Type B pancreatic cell (in vitro differentiated cells): ENCODE measurements around the gene ARL5C. TPM values are rescaled to one million over a fixed set of nuclear protein-coding genes. Genes with fewer than 3 reads are reported as not detected.

Source experiments
- DNase-seq: peaks from one replicate; pipeline ENCODE4 v3.0.0; 2021; ENCODE audit warnings: mixed read lengths; ENCODE audit not compliant: unreplicated experiment; ENCODE audit errors: extremely low spot score
- H3K27ac Mint-ChIP-seq: 2 replicates; pipeline ENCODE4 v1.8.0; 2021; ENCODE audit warnings: mild to moderate bottlenecking, mixed read lengths
- H3K27me3 Mint-ChIP-seq: 2 replicates; pipeline ENCODE4 v1.8.0; 2021; ENCODE audit warnings: mixed read lengths
- H3K36me3 Mint-ChIP-seq: 2 replicates; pipeline ENCODE4 v1.8.0; 2021; ENCODE audit warnings: mixed read lengths
- H3K4me1 Mint-ChIP-seq: one replicate; pipeline ENCODE4 v1.8.0; 2021; ENCODE audit warnings: mixed read lengths; ENCODE audit not compliant: unreplicated experiment
- H3K4me3 Mint-ChIP-seq: 2 replicates; pipeline ENCODE4 v1.8.0; 2021; ENCODE audit warnings: mild to moderate bottlenecking, mixed read lengths
- H3K9me3 Mint-ChIP-seq: 2 replicates; pipeline ENCODE4 v1.8.0; 2021; ENCODE audit warnings: mixed read lengths
- total RNA-seq: library from RNA; stranded (reverse); gene quantifications from 2 replicates; pipeline ENCODE4 v1.2.1, GENCODE V29; 2021; ENCODE audit warnings: low replicate concordance
- TF ChIP-seq, protein P1 (sequence below): fragments of 200-600 bp; sonication (generic); conservative IDR thresholded peaks from 2 replicates; pipeline ENCODE4 v1.5.0; 2021; ENCODE audit warnings: antibody characterized with exemption, mild to moderate bottlenecking

Gene ARL5C
- total RNA-seq, 1 donor from 2014 or later = not detected

GRCh38 chr17:39144416-39144840 lies 21.5 kb downstream of the ARL5C start:
- no peak overlapping the region for H3K27ac Mint-ChIP-seq
- peaks cover 12% of the 10 kb centered on the region for H3K4me1 Mint-ChIP-seq
- TF ChIP-seq, protein P1, sequence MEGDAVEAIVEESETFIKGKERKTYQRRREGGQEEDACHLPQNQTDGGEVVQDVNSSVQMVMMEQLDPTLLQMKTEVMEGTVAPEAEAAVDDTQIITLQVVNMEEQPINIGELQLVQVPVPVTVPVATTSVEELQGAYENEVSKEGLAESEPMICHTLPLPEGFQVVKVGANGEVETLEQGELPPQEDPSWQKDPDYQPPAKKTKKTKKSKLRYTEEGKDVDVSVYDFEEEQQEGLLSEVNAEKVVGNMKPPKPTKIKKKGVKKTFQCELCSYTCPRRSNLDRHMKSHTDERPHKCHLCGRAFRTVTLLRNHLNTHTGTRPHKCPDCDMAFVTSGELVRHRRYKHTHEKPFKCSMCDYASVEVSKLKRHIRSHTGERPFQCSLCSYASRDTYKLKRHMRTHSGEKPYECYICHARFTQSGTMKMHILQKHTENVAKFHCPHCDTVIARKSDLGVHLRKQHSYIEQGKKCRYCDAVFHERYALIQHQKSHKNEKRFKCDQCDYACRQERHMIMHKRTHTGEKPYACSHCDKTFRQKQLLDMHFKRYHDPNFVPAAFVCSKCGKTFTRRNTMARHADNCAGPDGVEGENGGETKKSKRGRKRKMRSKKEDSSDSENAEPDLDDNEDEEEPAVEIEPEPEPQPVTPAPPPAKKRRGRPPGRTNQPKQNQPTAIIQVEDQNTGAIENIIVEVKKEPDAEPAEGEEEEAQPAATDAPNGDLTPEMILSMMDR = no peak
- H3K27me3 Mint-ChIP-seq = peaks cover 17% of the 10 kb centered on the region
- H3K36me3 Mint-ChIP-seq = no peaks in the 10 kb centered on the region
- DNase-seq = no peak
- no peak overlapping the region for H3K4me3 Mint-ChIP-seq
- peaks cover 4% of the 10 kb centered on the region for H3K9me3 Mint-ChIP-seq

- TF ChIP-seq, protein P1 = no peak
- no peak overlapping the region for H3K4me3 Mint-ChIP-seq
- H3K36me3 Mint-ChIP-seq = no peaks in the 10 kb centered on the region
- peaks cover 12% of the 10 kb centered on the region for H3K4me1 Mint-ChIP-seq
- H3K27me3 Mint-ChIP-seq = peaks cover 10% of the 10 kb centered on the region
- DNase-seq = no peak
- H3K9me3 Mint-ChIP-seq = peaks cover 4% of the 10 kb centered on the region
- no peak overlapping the region for H3K27ac Mint-ChIP-seq
These were observed 22.3 kb downstream of the ARL5C start for GRCh38 chr17:39143552-39144093.

- H3K4me1 Mint-ChIP-seq = peaks cover 16% of the 10 kb centered on the region
- H3K27me3 Mint-ChIP-seq = peaks cover 4% of the 10 kb centered on the region
- no peak overlapping the region for H3K27ac Mint-ChIP-seq
- TF ChIP-seq, protein P1 = no peak
- peaks cover 4% of the 10 kb centered on the region for H3K9me3 Mint-ChIP-seq
- DNase-seq = no peak
- H3K4me3 Mint-ChIP-seq = no peak overlapping the region
- H3K36me3 Mint-ChIP-seq = no peaks in the 10 kb centered on the region
These were observed 23.9 kb downstream of the ARL5C start for GRCh38 chr17:39141915-39142664.

DNA sequence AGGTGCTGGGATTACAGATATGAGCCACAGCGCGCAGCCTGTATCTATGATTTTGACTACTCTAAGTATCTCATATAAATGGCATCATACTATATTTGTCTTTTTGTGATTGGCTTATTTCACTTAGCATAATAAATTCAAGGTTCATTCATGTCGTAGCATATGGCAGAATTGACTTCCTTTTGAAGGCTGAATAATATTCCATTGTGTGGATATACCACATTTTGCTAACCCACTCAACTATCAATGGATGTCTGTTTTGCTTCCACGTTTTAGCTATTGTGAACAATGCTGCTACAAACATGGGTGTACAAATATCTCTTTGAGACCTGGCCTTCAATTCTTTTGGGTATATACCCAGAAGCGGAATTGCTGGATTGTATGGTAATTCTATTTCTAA lies 24.7 kb downstream of the ARL5C start:
- H3K4me3 Mint-ChIP-seq = no peak overlapping the region
- peaks cover 4% of the 10 kb centered on the region for H3K9me3 Mint-ChIP-seq
- DNase-seq = no peak
- H3K4me1 Mint-ChIP-seq = peaks cover 16% of the 10 kb centered on the region
- peaks cover 10% of the 10 kb centered on the region for H3K27me3 Mint-ChIP-seq
- no peaks in the 10 kb centered on the region for H3K36me3 Mint-ChIP-seq
- TF ChIP-seq, protein P1 = no peak
- no peak overlapping the region for H3K27ac Mint-ChIP-seq

GRCh38 chr17:39139561-39139960 lies 26.4 kb downstream of the ARL5C start:
- H3K4me3 Mint-ChIP-seq = no peak overlapping the region
- TF ChIP-seq, protein P1 = no peak
- H3K36me3 Mint-ChIP-seq = no peaks in the 10 kb centered on the region
- no peak overlapping the region for H3K27ac Mint-ChIP-seq
- peaks cover 4% of the 10 kb centered on the region for H3K9me3 Mint-ChIP-seq
- DNase-seq = no peak
- H3K4me1 Mint-ChIP-seq = peaks cover 16% of the 10 kb centered on the region
- H3K27me3 Mint-ChIP-seq = peaks cover 6% of the 10 kb centered on the region
